ENCODE results near the gene MELTF. TPM values are rescaled to one million over a fixed set of nuclear protein-coding genes. Genes with fewer than 3 reads are reported as not detected.

MELTF gene
- 1.7 and 7.9 TPM in 2 replicates for total RNA-seq

GRCh38 chr3:197029511-197030167 lies at the start of gene MELTF:
TSS of gene MELTF (minus strand) at chr3:197029817. CDS start at chr3:197029702, 115 bp downstream.

GRCh38 chr3:196968233-196969133 lies 61.1 kb downstream of the MELTF start, which contains the start of gene PIGZ:
TSS of gene PIGZ (minus strand) at chr3:196968833. CDS start at chr3:196952031, 16,802 bp downstream.

Other genes starting within 250 kb of the MELTF start
- gene SENP5, start 161.9 kb downstream of the MELTF start, total RNA-seq = 46.6 and 70.4 TPM in 2 replicates
- 43.5 and 49.0 TPM in 2 replicates for gene NCBP2, start 87.3 kb downstream of the MELTF start, total RNA-seq
- 1.0 and 2.0 TPM in 2 replicates for gene PIGZ, start 61.0 kb downstream of the MELTF start, total RNA-seq

Data from placental pericyte (primary cell).